GM10248 (cell line): Measurements from ENCODE around the gene NDUFAF5.

ENCODE experiments used
- CTCF ChIA-PET: fragments of 300-600 bp; sonication (Branson Sonifier 250); formaldehyde crosslinking; extraction: SDS; loops from one replicate; lab custom pipeline; 2021; ENCODE audit warnings: antibody characterized with exemption; lab: Yijun Ruan, JAX
- POLR2A ChIA-PET: fragments of 350-650 bp; sonication (Branson Sonifier 250); formaldehyde crosslinking; extraction: SDS; loops from one replicate; lab custom pipeline; 2020; ENCODE audit warnings: antibody characterized with exemption; lab: Yijun Ruan, JAX
- DNase-seq: peaks from one replicate; pipeline ENCODE4 v3.0.0; 2012; ENCODE audit errors: extremely low spot score
- CTCF ChIP-seq: IDR thresholded peaks from 2 replicates; pipeline ENCODE4 v1.5.1; 2012; ENCODE audit warnings: mild to moderate bottlenecking, low read depth; ENCODE audit errors: extremely low read depth, missing control alignments, control extremely low read depth

NDUFAF5 gene

GRCh38 chr20:13775867-13776266, 9.0 kb upstream of the NDUFAF5 start:
- CTCF ChIA-PET = interaction anchor here (2.6 kb wide), 1 partner anchor 10 kb away, joined by 8 read pairs; the partner anchor contains the start of genes ESF1 and NDUFAF5
- POLR2A ChIA-PET = no interaction called here
- no peak for TF ChIP-seq CTCF
- no peak for DNase-seq

GRCh38 chr20:13777171-13777601, 7.6 kb upstream of the NDUFAF5 start:
- TF ChIP-seq CTCF = no peak
- ChIA-PET POLR2A (no interaction called here), CTCF (interaction anchor here (1.1 to 3.7 kb wide), 11 partner anchors 9 to 658 kb away, joined by 3 to 18 read pairs (median 5); partner anchors contain the start of genes ESF1 and NDUFAF5)
- no peak for DNase-seq

GRCh38 chr20:13778827-13779226, 6.0 kb upstream of the NDUFAF5 start:
- TF ChIP-seq CTCF = no peak
- DNase-seq = no peak
- CTCF ChIA-PET = interaction anchor here (0.9 to 3.7 kb wide), 5 partner anchors 9 to 384 kb away, joined by 3 to 18 read pairs (median 3); no protein-coding TSS in a partner anchor
- POLR2A ChIA-PET = no interaction called here

GRCh38 chr20:13783528-13783927, 1.3 kb upstream of the NDUFAF5 start:
- POLR2A ChIA-PET = no interaction called here
- TF ChIP-seq CTCF = no peak
- CTCF ChIA-PET = interaction anchor here (1.2 to 4.0 kb wide), 4 partner anchors 9 to 236 kb away, joined by 3 to 40 read pairs (median 10); no protein-coding TSS in a partner anchor
- no peak for DNase-seq

- DNase-seq = no peak
- ChIA-PET CTCF (interaction anchor here (1.2 to 4.0 kb wide), 7 partner anchors 8 to 662 kb away, joined by 3 to 40 read pairs (median 6); no protein-coding TSS in a partner anchor), POLR2A (no interaction called here)
- no peak for TF ChIP-seq CTCF
These were observed 446 bp upstream of the NDUFAF5 start for GRCh38 chr20:13784271-13784892.

- ChIA-PET CTCF (interaction anchor here (0.8 to 4.0 kb wide), 9 partner anchors 8 to 664 kb away, joined by 3 to 40 read pairs (median 5); no protein-coding TSS in a partner anchor), POLR2A (no interaction called here)
- TF ChIP-seq CTCF = no peak
- no peak for DNase-seq
These were observed 1.5 kb downstream of the NDUFAF5 start for GRCh38 chr20:13786143-13786828.
